SU-DHL-6 (cell line): Measurements from ENCODE around the gene KIR2DL4.
"Not testable (repeated sequence)": the region's sequence is repeated elsewhere in the genome, so short reads cannot be mapped to it uniquely, and the experiment has no call there.

ENCODE experiments used
- EZH2phosphoT487 ChIP-seq: fragments of 200-600 bp; sonication (generic), shearing (Covaris generic); conservative IDR thresholded peaks from 2 replicates; pipeline ENCODE4 v1.6.1; 2018; ENCODE audit warnings: mild to moderate bottlenecking, antibody characterized with exemption, low read length, moderate library complexity, mixed read lengths
- TF ChIP-seq, protein P1 (sequence below): fragments of 200-600 bp; sonication (generic); IDR thresholded peaks from one replicate; pipeline ENCODE4 v1.5.1; 2017; ENCODE audit warnings: antibody characterized with exemption, mild to moderate bottlenecking, low read length, moderate library complexity; ENCODE audit not compliant: insufficient read depth, poor library complexity, severe bottlenecking

DNA sequence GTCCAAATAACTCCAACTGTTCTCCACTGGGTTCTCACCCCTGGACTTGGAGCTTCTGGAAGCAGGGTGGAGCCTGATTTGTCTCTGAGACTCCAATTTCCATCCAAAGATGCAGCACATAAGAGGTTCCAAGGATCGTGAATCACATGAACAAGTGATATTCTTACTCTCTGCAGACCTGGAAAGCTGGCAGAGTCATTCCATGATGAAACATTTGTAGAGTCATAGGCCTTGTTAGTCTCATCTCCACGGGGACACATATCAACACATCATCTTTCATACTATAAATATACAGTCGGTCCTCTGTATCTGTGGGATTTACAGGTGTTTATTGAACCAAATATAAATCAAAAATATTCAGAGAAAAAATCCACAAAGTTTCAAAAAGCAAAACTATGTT, 11.2 kb downstream of the KIR2DL4 start:
- TF ChIP-seq, protein P1, sequence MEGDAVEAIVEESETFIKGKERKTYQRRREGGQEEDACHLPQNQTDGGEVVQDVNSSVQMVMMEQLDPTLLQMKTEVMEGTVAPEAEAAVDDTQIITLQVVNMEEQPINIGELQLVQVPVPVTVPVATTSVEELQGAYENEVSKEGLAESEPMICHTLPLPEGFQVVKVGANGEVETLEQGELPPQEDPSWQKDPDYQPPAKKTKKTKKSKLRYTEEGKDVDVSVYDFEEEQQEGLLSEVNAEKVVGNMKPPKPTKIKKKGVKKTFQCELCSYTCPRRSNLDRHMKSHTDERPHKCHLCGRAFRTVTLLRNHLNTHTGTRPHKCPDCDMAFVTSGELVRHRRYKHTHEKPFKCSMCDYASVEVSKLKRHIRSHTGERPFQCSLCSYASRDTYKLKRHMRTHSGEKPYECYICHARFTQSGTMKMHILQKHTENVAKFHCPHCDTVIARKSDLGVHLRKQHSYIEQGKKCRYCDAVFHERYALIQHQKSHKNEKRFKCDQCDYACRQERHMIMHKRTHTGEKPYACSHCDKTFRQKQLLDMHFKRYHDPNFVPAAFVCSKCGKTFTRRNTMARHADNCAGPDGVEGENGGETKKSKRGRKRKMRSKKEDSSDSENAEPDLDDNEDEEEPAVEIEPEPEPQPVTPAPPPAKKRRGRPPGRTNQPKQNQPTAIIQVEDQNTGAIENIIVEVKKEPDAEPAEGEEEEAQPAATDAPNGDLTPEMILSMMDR, result not testable (repeated sequence)
- not testable (repeated sequence) for TF ChIP-seq EZH2phosphoT487
